NCI-H1092 (cell line): ENCODE results near the gene NGEF.
"Not testable (repeated sequence)": the region's sequence is repeated elsewhere in the genome, so short reads cannot be mapped to it uniquely, and the experiment has no call there.

ENCODE experiments used
- DNase-seq: peaks from one replicate; lab custom pipeline; 2025; lab: John Stamatoyannopoulos, UW

Gene NGEF

GRCh38 chr2:232927032-232927792, 85.8 kb downstream of the NGEF start:
- no peak for DNase-seq

- no peak for DNase-seq
These were observed 86.6 kb downstream of the NGEF start for GRCh38 chr2:232926431-232926939.

- no peak for DNase-seq
These were observed 87.3 kb downstream of the NGEF start for GRCh38 chr2:232925821-232926156.

GRCh38 chr2:232925153-232925820, 87.8 kb downstream of the NGEF start:
- no peak for DNase-seq

- DNase-seq, result no peak
These were observed 88.6 kb downstream of the NGEF start for GRCh38 chr2:232924433-232924832.

GRCh38 chr2:232920760-232921159, 92.3 kb downstream of the NGEF start:
- no peak for DNase-seq

GRCh38 chr2:232920055-232920454, 93.0 kb downstream of the NGEF start:
- DNase-seq, result no peak

GRCh38 chr2:232919141-232919540, 93.9 kb downstream of the NGEF start:
- no peak for DNase-seq

- no peak for DNase-seq
These were observed 99.2 kb downstream of the NGEF start for GRCh38 chr2:232913903-232914302.

- DNase-seq, result no peak
These were observed 101.3 kb downstream of the NGEF start for GRCh38 chr2:232911712-232912277.

GRCh38 chr2:232910376-232910775, 102.7 kb downstream of the NGEF start:
- DNase-seq, result no peak

- DNase-seq, result no peak
These were observed 104.4 kb downstream of the NGEF start for GRCh38 chr2:232908695-232909094.

- not testable (repeated sequence) for DNase-seq
These were observed 105.4 kb downstream of the NGEF start for GRCh38 chr2:232907718-232908085.

GRCh38 chr2:232906867-232907717, 106.0 kb downstream of the NGEF start:
- DNase-seq, result not testable (repeated sequence)

GRCh38 chr2:232903989-232904388, 109.1 kb downstream of the NGEF start:
- no peak for DNase-seq

- no peak for DNase-seq
These were observed 111.1 kb downstream of the NGEF start for GRCh38 chr2:232901736-232902578.

GRCh38 chr2:232900811-232901735, 112.0 kb downstream of the NGEF start:
- no peak for DNase-seq

- DNase-seq, result no peak
These were observed 114.2 kb downstream of the NGEF start for GRCh38 chr2:232898592-232899543.
